H9 (cell line): ENCODE results near the gene MSH6. TPM values are rescaled to one million over a fixed set of nuclear protein-coding genes. Genes with fewer than 3 reads are reported as not detected.

Source experiments
- DNase-seq: peaks from one replicate; pipeline ENCODE4 v3.0.0-alpha.2; 2017
- H2AFZ ChIP-seq: one replicate; pipeline ENCODE4 v1.6.1; 2013; ENCODE audit warnings: mild to moderate bottlenecking, low read length, control low read depth, moderate library complexity
- H2AK5ac ChIP-seq: 2 replicates; pipeline ENCODE4 v1.6.1; 2013; ENCODE audit warnings: low read length, control low read depth, mixed read lengths; ENCODE audit not compliant: insufficient read length
- H2BK120ac ChIP-seq: one replicate; pipeline ENCODE4 v1.6.1; 2013; ENCODE audit warnings: low read depth, mild to moderate bottlenecking, low read length, control low read depth, inconsistent platforms; ENCODE audit not compliant: poor library complexity, severe bottlenecking
- H2BK12ac ChIP-seq: 2 replicates; pipeline ENCODE4 v1.6.1; 2013; ENCODE audit warnings: low read length, control low read depth, mixed read lengths, low read depth; ENCODE audit not compliant: insufficient read length
- H2BK15ac ChIP-seq: 2 replicates; pipeline ENCODE4 v1.6.1; 2013; ENCODE audit warnings: low read depth, low read length, control low read depth
- H2BK20ac ChIP-seq: one replicate; pipeline ENCODE4 v1.6.1; 2013; ENCODE audit warnings: low read depth, mild to moderate bottlenecking, low read length, control low read depth, inconsistent platforms; ENCODE audit not compliant: poor library complexity, severe bottlenecking
- H2BK5ac ChIP-seq: 2 replicates; pipeline ENCODE4 v1.6.1; 2013; ENCODE audit warnings: low read length, control low read depth, mixed read lengths; ENCODE audit not compliant: insufficient read length
- H3K14ac ChIP-seq: 2 replicates; pipeline ENCODE4 v1.6.1; 2013; ENCODE audit warnings: low read length, control low read depth; ENCODE audit not compliant: insufficient read depth
- H3K18ac ChIP-seq: 2 replicates; pipeline ENCODE4 v1.6.1; 2013; ENCODE audit warnings: low read depth, mild to moderate bottlenecking, mixed read lengths, low read length, control low read depth; ENCODE audit not compliant: insufficient read length
- H3K23ac ChIP-seq: 2 replicates; pipeline ENCODE4 v1.6.1; 2013; ENCODE audit warnings: low read length, control low read depth, mixed read lengths, low read depth; ENCODE audit not compliant: insufficient read length
- H3K23me2 ChIP-seq: 2 replicates; pipeline ENCODE4 v1.6.1; 2013; ENCODE audit warnings: low read depth, mild to moderate bottlenecking, mixed read lengths, low read length, control low read depth; ENCODE audit not compliant: insufficient read length, poor library complexity, severe bottlenecking
- H3K27ac ChIP-seq: 2 replicates; pipeline ENCODE4 v1.5.1; 2013; ENCODE audit warnings: low read length, control low read depth, mixed read lengths, low read depth; ENCODE audit not compliant: insufficient read length
- H3K27me3 ChIP-seq: 2 replicates; pipeline ENCODE4 v1.6.1; 2013; ENCODE audit warnings: low read length, control low read depth, inconsistent platforms; ENCODE audit not compliant: insufficient read depth
- H3K4ac ChIP-seq: 2 replicates; pipeline ENCODE4 v1.6.1; 2013; ENCODE audit warnings: low read depth, mild to moderate bottlenecking, control low read depth, inconsistent platforms, low read length, moderate library complexity
- H3K4me1 ChIP-seq: 2 replicates; pipeline ENCODE4 v1.6.1; 2013; ENCODE audit warnings: low read length, control low read depth, inconsistent platforms; ENCODE audit not compliant: insufficient read depth
- H3K4me2 ChIP-seq: 2 replicates; pipeline ENCODE4 v1.6.1; 2013; ENCODE audit warnings: low read length, control low read depth, mixed read lengths; ENCODE audit not compliant: insufficient read length, insufficient read depth
- H3K56ac ChIP-seq: 2 replicates; pipeline ENCODE4 v1.6.1; 2013; ENCODE audit warnings: low read depth, mild to moderate bottlenecking, mixed read lengths, low read length, control low read depth; ENCODE audit not compliant: insufficient read length
- H3K79me1 ChIP-seq: 2 replicates; pipeline ENCODE4 v1.6.1; 2013; ENCODE audit warnings: low read depth, mild to moderate bottlenecking, moderate library complexity, low read length, control low read depth, inconsistent platforms; ENCODE audit not compliant: insufficient read depth, poor library complexity, severe bottlenecking
- H3K79me2 ChIP-seq: 2 replicates; pipeline ENCODE4 v1.6.1; 2013; ENCODE audit warnings: low read length, control low read depth, inconsistent platforms; ENCODE audit not compliant: insufficient read depth
- H3K9ac ChIP-seq: 2 replicates; pipeline ENCODE4 v1.6.1; 2013; ENCODE audit warnings: low read length, control low read depth, mixed read lengths; ENCODE audit not compliant: insufficient read length; ENCODE audit errors: extremely low read depth
- H3K9me3 ChIP-seq: one replicate; pipeline ENCODE4 v1.6.1; 2013; ENCODE audit warnings: low read depth, low read length, inconsistent platforms; ENCODE audit not compliant: control insufficient read depth
- H3T11ph ChIP-seq: one replicate; pipeline ENCODE4 v1.6.1; 2013; ENCODE audit warnings: mild to moderate bottlenecking, low read length, control low read depth, inconsistent platforms
- H4K20me1 ChIP-seq: one replicate; pipeline ENCODE4 v1.6.1; 2013; ENCODE audit not compliant: control insufficient read depth, insufficient read length, insufficient read depth
- H4K5ac ChIP-seq: 2 replicates; pipeline ENCODE4 v1.6.1; 2013; ENCODE audit warnings: low read depth, mild to moderate bottlenecking, mixed read lengths, low read length, control low read depth; ENCODE audit not compliant: insufficient read length
- H4K8ac ChIP-seq: replicated peaks from 2 replicates; pipeline ENCODE4 v1.6.1; 2013; ENCODE audit warnings: low read length, control low read depth, mixed read lengths, low read depth; ENCODE audit not compliant: insufficient read length
- H4K91ac ChIP-seq: 2 replicates; pipeline ENCODE4 v1.6.1; 2013; ENCODE audit warnings: low read depth, mild to moderate bottlenecking, moderate library complexity, mixed read lengths, low read length, control low read depth; ENCODE audit not compliant: insufficient read length
- H3K27ac Mint-ChIP-seq, 3 experiments: 2 replicates in 2 of 3; 3 replicates in 1 of 3; pipeline ENCODE4 v1.8.0; 2020 to 2021; ENCODE audit warnings: mixed read lengths in 3 of 3, mild to moderate bottlenecking in 1 of 3, moderate library complexity in 1 of 3
- H3K27me3 Mint-ChIP-seq: 2 replicates; pipeline ENCODE4 v1.8.0; 2021; ENCODE audit warnings: low read depth, mild to moderate bottlenecking, moderate library complexity, mixed read lengths
- H3K36me3 Mint-ChIP-seq, 3 experiments: 2 replicates in 2 of 3; 3 replicates in 1 of 3; pipeline ENCODE4 v1.8.0; 2020 to 2021; ENCODE audit warnings: low read depth in 3 of 3, mixed read lengths in 3 of 3; ENCODE audit not compliant: insufficient read depth in 1 of 3
- H3K4me1 Mint-ChIP-seq, 2 experiments: 2 replicates each; pipeline ENCODE4 v1.8.0; 2020; ENCODE audit warnings: mixed read lengths in 2 of 2
- H3K4me3 Mint-ChIP-seq, 2 experiments: 2 replicates in 1 of 2; 3 replicates in 1 of 2; pipeline ENCODE4 v1.8.0; 2020 to 2021; ENCODE audit warnings: mild to moderate bottlenecking in 2 of 2, mixed read lengths in 2 of 2, moderate library complexity in 1 of 2
- H3K9me3 Mint-ChIP-seq, 2 experiments: 2 replicates in 1 of 2; 3 replicates in 1 of 2; pipeline ENCODE4 v1.8.0; 2020; ENCODE audit warnings: mild to moderate bottlenecking in 2 of 2, mixed read lengths in 2 of 2, moderate library complexity in 1 of 2
- WGBS: extraction: QIAGEN DNeasy Blood & Tissue Kit; methylation state at CpG from one replicate; pipeline ENCODE4 v1.1.7; 2013; ENCODE audit warnings: missing lambda C conversion rate, low lambda C conversion rate, mixed read lengths; ENCODE audit not compliant: insufficient read length; ENCODE audit errors: extremely low coverage; 5-methylcytosine and 5-hydroxymethylcytosine counted together
- total RNA-seq: library from RNA; stranded (reverse); gene quantifications from 2 replicates; pipeline ENCODE4 v1.2.1, GENCODE V29; 2021
- TF ChIP-seq, protein P1 (sequence below): fragments of 200-600 bp; sonication (generic); conservative IDR thresholded peaks from 3 replicates; pipeline ENCODE4 v1.8.0; 2021; ENCODE audit warnings: antibody characterized with exemption, mild to moderate bottlenecking

Gene MSH6
- total RNA-seq, 1 experiment from 2014 or later = 303 TPM

DNA sequence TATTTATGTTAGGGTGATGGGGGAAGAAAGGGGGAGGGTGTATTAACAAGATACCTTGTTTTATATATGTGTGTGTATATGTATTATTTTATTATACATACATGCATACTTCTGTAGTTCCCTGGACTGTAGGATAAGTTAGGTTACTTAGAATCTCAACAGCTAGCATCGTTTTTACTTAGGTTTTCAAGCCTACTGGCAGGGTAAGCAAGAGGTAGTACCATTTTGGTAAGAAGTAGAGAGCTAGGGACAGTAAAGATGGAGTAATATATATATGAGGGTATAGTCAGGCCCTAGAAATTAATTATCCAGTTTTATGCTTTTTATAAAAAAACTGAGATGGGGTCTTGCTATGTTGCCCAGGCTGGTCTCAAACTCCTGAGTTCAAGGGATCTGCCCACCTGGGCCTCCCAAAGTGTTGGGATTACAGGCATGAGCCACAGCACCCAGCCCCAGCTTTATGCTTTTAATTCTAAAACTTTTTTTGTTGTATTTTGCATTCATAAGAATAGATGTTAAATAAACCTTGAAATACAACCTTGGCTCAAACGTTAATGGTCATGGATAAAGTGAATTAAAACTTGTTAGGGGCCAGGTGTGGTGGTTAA lies 13.2 kb downstream of the MSH6 start:
- Histone ChIP-seq H3T11ph (no peak overlapping the region), H2BK15ac (no peak overlapping the region), H3K14ac (no peak overlapping the region), H2BK5ac (no peak overlapping the region), H2AK5ac (no peak overlapping the region), H3K23ac (no peak overlapping the region), H2BK20ac (no peak overlapping the region), H3K79me1 (peaks cover 21% of the 10 kb centered on the region), H4K91ac (no peak overlapping the region), H3K9me3 (no peaks in the 10 kb centered on the region), H3K23me2 (no peaks in the 10 kb centered on the region), H2BK120ac (no peak overlapping the region), H3K4ac (no peak overlapping the region), H4K8ac (no peak overlapping the region), H4K5ac (no peak overlapping the region), H3K79me2 (peaks cover 17% of the 10 kb centered on the region; the same call in 1 of the 2 replicates), H2AFZ (no peak overlapping the region), H4K20me1 (no peaks in the 10 kb centered on the region), H3K18ac (no peak overlapping the region), H3K4me2 (no peak overlapping the region), H3K9ac (no peak overlapping the region), H3K4me1 (no peaks in the 10 kb centered on the region), H3K27me3 (no peaks in the 10 kb centered on the region), H3K27ac (no peak overlapping the region), H2BK12ac (no peak overlapping the region), H3K56ac (no peak overlapping the region)
- DNase-seq = no peak
- TF ChIP-seq, protein P1, sequence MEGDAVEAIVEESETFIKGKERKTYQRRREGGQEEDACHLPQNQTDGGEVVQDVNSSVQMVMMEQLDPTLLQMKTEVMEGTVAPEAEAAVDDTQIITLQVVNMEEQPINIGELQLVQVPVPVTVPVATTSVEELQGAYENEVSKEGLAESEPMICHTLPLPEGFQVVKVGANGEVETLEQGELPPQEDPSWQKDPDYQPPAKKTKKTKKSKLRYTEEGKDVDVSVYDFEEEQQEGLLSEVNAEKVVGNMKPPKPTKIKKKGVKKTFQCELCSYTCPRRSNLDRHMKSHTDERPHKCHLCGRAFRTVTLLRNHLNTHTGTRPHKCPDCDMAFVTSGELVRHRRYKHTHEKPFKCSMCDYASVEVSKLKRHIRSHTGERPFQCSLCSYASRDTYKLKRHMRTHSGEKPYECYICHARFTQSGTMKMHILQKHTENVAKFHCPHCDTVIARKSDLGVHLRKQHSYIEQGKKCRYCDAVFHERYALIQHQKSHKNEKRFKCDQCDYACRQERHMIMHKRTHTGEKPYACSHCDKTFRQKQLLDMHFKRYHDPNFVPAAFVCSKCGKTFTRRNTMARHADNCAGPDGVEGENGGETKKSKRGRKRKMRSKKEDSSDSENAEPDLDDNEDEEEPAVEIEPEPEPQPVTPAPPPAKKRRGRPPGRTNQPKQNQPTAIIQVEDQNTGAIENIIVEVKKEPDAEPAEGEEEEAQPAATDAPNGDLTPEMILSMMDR = no peak
- Mint-ChIP-seq H3K4me3 (no peak overlapping the region), H3K36me3 (peaks cover 52 to 89% (median 83%) of the 10 kb centered on the region in 3 experiments), H3K9me3 (no peaks in the 10 kb centered on the region; a peak in 1 of 5 replicates), H3K27ac (no peak overlapping the region), H3K4me1 (no peaks in the 10 kb centered on the region; a peak in 1 of 4 replicates), H3K27me3 (no peaks in the 10 kb centered on the region)
- no CpG with 5 or more reads among the region's 2 CpGs for WGBS
